ENCODE measurements around the gene WDFY3. TPM values are rescaled to one million over a fixed set of nuclear protein-coding genes. Genes with fewer than 3 reads are reported as not detected.

Gene WDFY3
- total and polyA plus RNA-seq, 2 of the 13 experiments (the other 11 are each of a cell fraction or from before 2014, with no cell fraction given) = 16.7 to 24.5 TPM

- no peaks in the 10 kb centered on the region for H3K9me3 ChIP-seq (ENCODE audit: low read length)
- H3K9ac ChIP-seq (ENCODE audit: insufficient read depth, low read depth, low read length) = no peak overlapping the region
- no peak overlapping the region for H2AFZ ChIP-seq (ENCODE audit: low read length)
- no peak for FAIRE-seq
- H4K20me1 ChIP-seq (ENCODE audit: insufficient read depth, low read length) = no peaks in the 10 kb centered on the region
- POLR2A ChIA-PET = no interaction called here
- in situ Hi-C loops (cut with HindIII; ENCODE audit: extremely low pct_ligation_motif_present, low pct_unique_long_range_greater_than_20kb) = no loop called here
- H3K36me3 ChIP-seq (replicated peaks in 1 of 2; ENCODE audit: control insufficient read depth in 1 of 2, insufficient read depth in 2 of 2, low read length in 2 of 2) = no peaks in the 10 kb centered on the region
- no peak overlapping the region for H3K27ac ChIP-seq (ENCODE audit: extremely low read length, insufficient read depth, low read length)
- intact Hi-C loops (cut with micrococcal nuclease; ENCODE audit: unreplicated experiment) = no loop called here
- no peak for ATAC-seq
- DNase-seq (ENCODE audit: low spot score) = no peak
- BruUV-seq (replicated peaks) = no TSS peak
- CTCF ChIA-PET (ENCODE audit: low intra/inter-chr PET ratio, low total read pairs) = interaction anchor here (1.9 kb wide), 1 partner anchor 224 kb away, joined by 4 read pairs; no protein-coding TSS in a partner anchor
- no peak overlapping the region for H3K4me2 ChIP-seq (ENCODE audit: low read depth, low read length)
- H3K4me3 ChIP-seq (replicated peaks in 1 of 3; ENCODE audit: insufficient read depth in 1 of 3, low read depth in 2 of 3, low read length in 3 of 3) = no peak overlapping the region
- H3K79me2 ChIP-seq (ENCODE audit: insufficient read depth, low read length) = no peaks in the 10 kb centered on the region
- TF ChIP-seq MAZ (IDR thresholded peaks at IDR 0.05; ENCODE audit: borderline replicate concordance, low read depth, low read length) (no peak), MAZ (CRISPR knock-in tag; IDR thresholded peaks at IDR 0.05; ENCODE audit: low read depth) (no peak), PHF8 (CRISPR knock-in tag; IDR thresholded peaks at IDR 0.05) (no peak), ZFP1 (CRISPR knock-in tag; IDR thresholded peaks at IDR 0.05) (no peak), ZNF451 (CRISPR knock-in tag; IDR thresholded peaks at IDR 0.05) (no peak), ZNF205 (CRISPR knock-in tag; IDR thresholded peaks at IDR 0.05) (no peak), IRF1 (CRISPR knock-in tag; IDR thresholded peaks at IDR 0.05; ENCODE audit: low read depth) (no peak), ELK4 (CRISPR knock-in tag; IDR thresholded peaks at IDR 0.05; ENCODE audit: borderline replicate concordance) (no peak), ASH2L (IDR thresholded peaks at IDR 0.05; ENCODE audit: insufficient read length, low read depth, low read length) (no peak), NFAT5 (CRISPR knock-in tag; IDR thresholded peaks at IDR 0.05) (no peak), ZSCAN12 (CRISPR knock-in tag; IDR thresholded peaks at IDR 0.05) (no peak), PRMT3 (CRISPR knock-in tag; IDR thresholded peaks at IDR 0.05; ENCODE audit: borderline replicate concordance, low read depth) (no peak), KAT8 (CRISPR knock-in tag; IDR thresholded peaks at IDR 0.05) (no peak), LBX2 (CRISPR knock-in tag; IDR thresholded peaks at IDR 0.05; ENCODE audit: borderline replicate concordance) (no peak)
- no peaks in the 10 kb centered on the region for H3K27me3 ChIP-seq (ENCODE audit: control insufficient read depth in 1 of 2, insufficient read depth in 2 of 2, low read length in 2 of 2)
- no peaks in the 10 kb centered on the region for H3K4me1 ChIP-seq (ENCODE audit: insufficient read depth, low read length)
Observed at GRCh38 chr4:84973856-84974255, 7.4 kb upstream of the WDFY3 start.
